HG02678 (cell line): ENCODE measurements around the gene PDLIM1.

ENCODE experiments used
- ATAC-seq: cut with Tn5 transposase; IDR thresholded peaks from one replicate; pipeline ENCODE4 v1.9.1; 2021; ENCODE audit warnings: mild to moderate bottlenecking, moderate library complexity; ENCODE audit not compliant: unreplicated experiment

PDLIM1 gene

GRCh38 chr10:95290461-95291364 lies at the start of gene PDLIM1:
Gene PDLIM1, minus strand, starts transcription at chr10:95291003. Its CDS starts 88 bp downstream, at chr10:95290915.
- ATAC-seq = peak; percentile 43

- ATAC-seq = no peak
Observed at GRCh38 chr10:95339863-95340262, 49.1 kb upstream of the PDLIM1 start.

GRCh38 chr10:95337423-95338160 lies 46.8 kb upstream of the PDLIM1 start:
- no peak for ATAC-seq

DNA sequence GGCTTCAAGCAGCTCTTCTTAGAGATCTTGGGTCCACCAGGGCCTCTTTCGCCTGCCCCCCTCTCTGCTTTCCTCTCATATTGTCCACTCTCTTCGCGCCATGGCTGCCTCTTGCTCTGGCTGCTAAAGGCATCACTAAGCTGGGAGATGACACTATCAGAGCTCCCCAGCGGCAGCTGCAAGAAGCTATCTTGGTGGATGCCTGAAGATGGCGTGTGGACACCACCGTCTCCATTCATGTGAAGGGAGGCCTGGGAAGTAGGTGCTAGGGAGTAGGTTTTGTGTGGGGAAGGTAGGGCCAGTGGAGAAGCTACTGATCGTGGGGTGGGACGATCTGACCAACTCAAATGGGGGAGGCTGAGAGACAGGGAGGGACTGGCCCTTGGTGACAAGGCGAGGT lies 45.9 kb upstream of the PDLIM1 start:
- ATAC-seq = no peak

- ATAC-seq = no peak
Observed at GRCh38 chr10:95335933-95336699, 45.3 kb upstream of the PDLIM1 start.

DNA sequence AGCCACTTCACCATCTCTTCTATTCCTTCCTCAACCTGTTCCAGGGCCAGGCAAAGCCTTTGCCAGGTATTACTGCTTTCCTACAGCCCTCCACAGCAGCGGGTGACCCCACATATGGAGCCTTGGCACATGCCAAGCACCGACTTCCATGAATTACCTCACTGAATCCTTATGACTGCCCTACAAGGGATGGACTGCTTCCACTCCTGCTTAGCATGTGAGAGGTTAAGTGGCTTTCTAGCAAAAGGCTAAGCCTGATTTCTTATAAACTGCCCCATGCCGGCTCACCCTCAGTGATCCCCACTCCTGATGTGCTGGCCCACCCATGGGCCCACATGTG lies 44.0 kb upstream of the PDLIM1 start:
- ATAC-seq = no peak

DNA sequence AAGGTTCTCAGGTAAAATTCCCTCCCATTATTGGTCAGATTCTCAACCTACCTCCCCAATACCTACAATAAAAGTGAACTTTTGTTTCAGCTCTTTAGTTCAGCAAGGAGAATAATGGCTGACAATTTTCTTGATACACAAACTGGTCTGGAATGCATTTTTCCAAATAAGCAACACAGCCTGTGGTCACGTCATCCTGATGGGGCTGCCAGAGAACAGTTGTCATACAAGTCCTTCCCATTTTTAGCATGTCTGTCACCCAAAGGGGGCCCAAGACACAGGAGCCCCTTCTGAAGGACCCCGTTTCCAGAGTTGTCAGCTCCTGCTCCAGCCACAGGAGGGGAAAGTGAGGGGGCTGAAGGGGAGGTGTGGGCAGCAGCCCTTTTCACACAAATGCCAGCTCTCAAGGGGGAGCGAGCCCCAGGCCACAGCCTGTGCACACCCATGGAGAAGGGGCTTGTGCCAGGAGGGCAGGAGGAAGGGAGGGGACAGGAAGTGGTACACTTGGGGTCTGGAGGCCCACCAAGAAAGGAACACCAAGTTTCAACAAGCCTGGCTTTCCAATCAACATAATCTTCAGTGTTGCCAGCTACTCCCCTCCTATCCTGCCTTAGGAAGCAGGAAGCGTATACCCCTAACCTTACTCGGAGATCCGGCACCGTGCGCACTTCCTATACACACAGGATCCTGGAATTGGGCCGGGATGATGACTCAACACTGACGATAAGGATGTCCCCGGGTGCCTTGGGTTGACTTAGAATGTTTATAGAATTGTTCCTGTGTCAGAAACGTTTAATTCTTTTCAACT lies 43.4 kb upstream of the PDLIM1 start:
- ATAC-seq = no peak

GRCh38 chr10:95332666-95333249 lies 42.0 kb upstream of the PDLIM1 start:
- ATAC-seq = no peak

DNA sequence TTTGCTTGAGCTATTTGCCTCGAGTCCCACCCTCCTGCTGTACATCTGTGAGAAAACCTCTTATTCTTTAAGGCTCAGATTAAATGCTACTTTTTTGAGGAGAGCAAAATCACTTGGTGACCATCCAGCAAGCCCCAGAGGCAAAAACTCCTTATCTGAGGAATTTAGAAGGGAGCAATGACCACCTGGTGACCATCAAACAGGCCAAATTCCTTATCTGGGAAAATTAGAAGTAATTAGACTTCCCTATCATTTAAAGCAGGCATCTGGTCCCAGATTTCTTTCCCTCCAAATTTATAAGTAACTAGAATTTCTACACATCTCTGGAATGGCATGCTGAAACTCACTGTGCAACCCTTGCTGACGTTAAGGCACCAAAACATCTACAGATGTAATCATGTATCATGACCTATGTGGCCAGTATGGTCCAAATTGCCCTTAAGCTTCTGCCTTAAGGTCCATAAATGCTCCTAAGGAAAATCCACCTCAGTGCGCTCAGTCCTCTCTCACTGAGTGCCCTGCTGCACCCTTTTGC lies 40.9 kb upstream of the PDLIM1 start:
- ATAC-seq = no peak

DNA sequence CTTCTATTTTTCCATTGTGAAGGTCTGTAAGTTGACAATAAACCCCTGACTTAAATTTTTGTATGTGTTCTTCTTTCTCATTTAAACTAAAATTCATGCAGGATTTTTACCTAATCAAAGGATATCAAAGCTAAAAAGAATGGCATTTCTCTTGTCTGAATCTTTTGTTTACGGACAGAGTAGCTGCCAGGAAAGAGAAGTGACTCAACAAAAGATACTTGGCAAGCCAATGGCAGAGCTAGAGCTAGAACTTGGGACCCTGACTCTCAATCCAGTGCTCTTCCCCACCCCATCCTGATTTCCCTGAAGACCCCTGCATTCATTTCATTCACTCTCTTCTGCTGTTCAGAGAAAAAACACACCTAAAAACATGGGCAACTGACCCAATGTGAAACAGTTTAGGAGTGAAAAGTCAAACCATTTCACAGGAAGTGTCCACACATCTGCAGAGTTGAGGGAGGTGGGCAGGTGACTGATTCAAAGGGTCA lies 40.2 kb upstream of the PDLIM1 start:
- ATAC-seq = no peak

DNA sequence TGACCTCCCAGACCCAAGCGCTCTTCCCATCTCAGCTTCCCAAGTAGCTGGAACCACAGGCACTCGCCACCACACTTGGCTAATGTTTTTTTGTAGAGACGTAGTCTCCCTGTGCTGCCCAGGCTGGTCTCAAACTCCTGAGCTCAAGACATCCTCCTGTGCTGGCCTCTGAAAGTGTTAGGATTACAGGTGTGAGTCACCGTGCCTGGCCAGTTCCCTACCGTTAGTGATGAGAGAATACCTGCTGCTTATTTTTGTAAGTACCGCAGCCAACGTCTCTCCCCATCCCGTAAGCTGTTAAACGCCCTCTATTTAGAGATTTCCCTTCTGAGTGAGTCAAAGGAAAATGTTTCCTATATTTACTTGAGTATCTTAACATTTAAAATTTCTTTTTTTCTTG lies 38.5 kb upstream of the PDLIM1 start:
- ATAC-seq = no peak

DNA sequence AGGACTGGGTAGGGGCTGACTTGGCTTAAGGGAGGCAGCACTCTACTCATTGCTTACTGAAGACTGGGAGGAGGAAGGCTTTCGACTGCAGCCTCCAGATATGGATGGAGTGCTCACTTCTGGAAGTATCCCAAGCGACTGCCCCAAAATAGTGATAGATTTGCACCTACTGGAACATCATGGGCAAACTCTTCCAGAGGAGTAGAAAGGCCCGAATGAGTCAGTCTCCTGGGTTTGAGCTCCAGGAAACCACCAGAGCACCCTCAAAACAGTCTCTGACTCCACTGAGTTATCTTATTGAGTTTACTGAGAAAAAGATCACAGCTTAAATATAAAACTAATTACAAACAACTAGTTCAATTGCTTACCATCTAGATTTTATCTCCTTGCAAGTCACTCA lies 37.2 kb upstream of the PDLIM1 start:
- ATAC-seq = no peak

GRCh38 chr10:95327367-95327766 lies 36.6 kb upstream of the PDLIM1 start:
- ATAC-seq = no peak

GRCh38 chr10:95326396-95326795 lies 35.6 kb upstream of the PDLIM1 start:
- ATAC-seq = no peak

DNA sequence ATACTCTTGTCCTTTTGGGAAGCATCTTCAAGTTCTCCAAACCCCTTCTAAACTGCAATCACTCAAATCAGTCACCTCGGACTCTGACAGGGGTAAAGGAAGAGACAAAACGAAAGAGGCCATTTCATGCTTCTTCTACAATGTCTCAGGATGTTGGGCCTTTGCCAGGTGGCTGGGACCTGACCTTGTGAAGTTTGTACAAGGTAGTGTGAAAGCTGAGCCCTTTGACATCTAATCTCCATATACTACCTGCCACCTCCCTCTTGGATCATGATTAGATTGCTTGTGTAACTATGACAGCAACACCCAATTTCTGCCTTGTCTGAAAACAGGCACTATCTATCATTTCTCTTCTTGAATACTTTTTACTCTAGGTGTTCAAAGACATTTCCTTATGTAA lies 35.1 kb upstream of the PDLIM1 start:
- ATAC-seq = no peak

GRCh38 chr10:95324436-95325268 lies 33.8 kb upstream of the PDLIM1 start:
- ATAC-seq = no peak

GRCh38 chr10:95321554-95322301 lies 30.9 kb upstream of the PDLIM1 start:
- no peak for ATAC-seq

GRCh38 chr10:95319239-95319638 lies 28.4 kb upstream of the PDLIM1 start:
- no peak for ATAC-seq
